Uterus (tissue), 4 donors: ENCODE results near the gene C1orf52. TPM values are rescaled to one million over a fixed set of nuclear protein-coding genes. Genes with fewer than 3 reads are reported as not detected.
A peak's percentile ranks its signal among the peaks of the same experiment; 100 is the strongest.

Experiments used
- DNase-seq, 2 donors: peaks; one replicate each; pipeline ENCODE4 v3.0.0-alpha.2; 2019 to 2020
- H3K27ac ChIP-seq, 2 donors: fragments of 200-600 bp; sonication (generic); 1 replicate in 1 of 2; 2 replicates in 1 of 2; pipeline ENCODE4 v1.5.1; 2016 to 2018
- H3K27me3 ChIP-seq, 2 donors: fragments of 200-600 bp; sonication (generic); one replicate each; pipeline ENCODE4 v1.5.1; 2018 to 2019; ENCODE audit warnings: control low read depth in 1 of 2
- H3K36me3 ChIP-seq, 2 donors: fragments of 200-600 bp; sonication (generic); one replicate each; pipeline ENCODE4 v1.5.1; 2019; ENCODE audit warnings: control low read depth in 1 of 2
- H3K4me1 ChIP-seq, 2 donors: fragments of 200-600 bp; sonication (generic); one replicate each; pipeline ENCODE4 v1.5.1; 2018 to 2019; ENCODE audit warnings: control low read depth in 1 of 2
- H3K4me3 ChIP-seq, 2 donors: fragments of 200-600 bp; sonication (generic); 1 replicate in 1 of 2; 2 replicates in 1 of 2; pipeline ENCODE4 v1.5.1; 2018 to 2019; ENCODE audit warnings: mild to moderate bottlenecking in 1 of 2
- H3K9me3 ChIP-seq, 2 donors: fragments of 200-600 bp; sonication (generic); one replicate each; pipeline ENCODE4 v1.5.1; 2019; ENCODE audit warnings: control low read depth in 1 of 2
- POLR2A ChIP-seq, 2 donors: fragments of 450-650 bp; IDR thresholded peaks; one replicate each; pipeline ENCODE4 v1.6.1; 2016; ENCODE audit warnings: antibody characterized with exemption in 2 of 2, mild to moderate bottlenecking in 1 of 2, moderate library complexity in 1 of 2
- intact Hi-C: fragments of 100-400 bp; cut with DNase I; formaldehyde crosslinking; loops from one replicate; pipeline ENCODE4 v1.15.1; 2023; ENCODE audit warnings: low total_unique reads
- total RNA-seq, 4 donors: library from RNA; depleted of rRNA in 3 of 4; stranded (reverse); fragments of >200 nt in 3 of 4; gene quantifications; one replicate each; pipeline versions ENCODE4 v1.1.0 to v1.2.4, GENCODE V29; 2014 to 2023
- TF ChIP-seq, protein P1 (sequence below), 4 experiments: fragments of 200-600 bp in 2 of 4; fragments of 450-650 bp in 2 of 4; sonication (generic) in 2 of 4; IDR thresholded peaks; one replicate each; pipeline ENCODE4 v1.5.1; 2016 to 2019; ENCODE audit warnings: antibody characterized with exemption in 4 of 4, mild to moderate bottlenecking in 2 of 4, moderate library complexity in 1 of 4
- donor health status: DM: yes; HTN: yes; CAD: no.

The C1orf52 gene
- total RNA-seq = 10 to 100 TPM; 22.3 to 47.6 (median 28.8) TPM

DNA sequence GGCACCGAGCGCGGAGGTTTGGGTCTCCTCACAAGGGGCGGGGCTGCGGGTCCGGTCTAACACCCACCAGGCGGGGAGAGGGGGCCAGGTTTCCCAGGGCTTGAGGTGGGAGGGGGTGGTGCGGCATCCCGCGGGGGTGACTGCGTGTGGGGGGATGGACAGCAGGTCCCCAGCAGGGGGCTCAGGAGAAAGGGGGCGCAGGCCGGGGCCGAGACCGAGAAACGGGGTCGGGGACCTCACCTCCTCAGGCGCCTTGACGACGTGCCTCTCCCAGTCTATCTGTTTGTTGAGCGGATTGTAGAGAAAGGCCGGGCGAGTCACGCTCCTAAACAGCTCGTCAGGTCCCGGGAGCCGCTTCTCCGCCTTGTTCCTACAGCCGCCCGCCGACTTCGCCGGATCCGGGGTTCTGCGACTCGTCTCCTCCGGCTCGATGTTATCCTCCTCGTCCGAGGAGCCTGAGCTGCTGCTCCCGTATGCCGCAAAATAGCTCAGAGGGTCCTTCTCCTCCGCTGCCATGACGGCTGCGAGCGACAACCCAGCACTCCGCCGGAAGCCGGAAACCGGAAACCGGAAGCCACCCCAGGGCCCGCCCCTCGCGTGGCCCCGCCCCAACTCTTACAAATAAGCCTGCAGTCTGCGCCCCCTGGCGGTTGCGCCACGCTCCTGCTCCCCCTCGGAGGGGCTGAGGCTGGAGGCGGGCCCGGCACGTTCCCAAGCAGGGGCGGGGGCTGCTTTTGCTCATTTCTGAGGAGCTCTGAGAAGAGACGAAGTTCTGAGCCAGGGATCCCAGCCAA, at the start of gene C1orf52:
Gene C1orf52, minus strand, starts transcription at position 545 of the 794 bp plus-strand sequence. Its CDS starts 29 bp downstream, at position 516.
- peak within 1 kb of the TSS; percentile 68 to 83 for H3K27ac ChIP-seq

GRCh38 chr1:85308833-85309350, 49.4 kb upstream of the C1orf52 start:
- Histone ChIP-seq H3K4me3 (no peak overlapping the region), H3K27me3 (no peaks in the 10 kb centered on the region), H3K9me3 (no peaks in the 10 kb centered on the region), H3K36me3 (no peaks in the 10 kb centered on the region), H3K4me1 (no peaks in the 10 kb centered on the region), H3K27ac (no peak overlapping the region)
- TF ChIP-seq, protein P1, sequence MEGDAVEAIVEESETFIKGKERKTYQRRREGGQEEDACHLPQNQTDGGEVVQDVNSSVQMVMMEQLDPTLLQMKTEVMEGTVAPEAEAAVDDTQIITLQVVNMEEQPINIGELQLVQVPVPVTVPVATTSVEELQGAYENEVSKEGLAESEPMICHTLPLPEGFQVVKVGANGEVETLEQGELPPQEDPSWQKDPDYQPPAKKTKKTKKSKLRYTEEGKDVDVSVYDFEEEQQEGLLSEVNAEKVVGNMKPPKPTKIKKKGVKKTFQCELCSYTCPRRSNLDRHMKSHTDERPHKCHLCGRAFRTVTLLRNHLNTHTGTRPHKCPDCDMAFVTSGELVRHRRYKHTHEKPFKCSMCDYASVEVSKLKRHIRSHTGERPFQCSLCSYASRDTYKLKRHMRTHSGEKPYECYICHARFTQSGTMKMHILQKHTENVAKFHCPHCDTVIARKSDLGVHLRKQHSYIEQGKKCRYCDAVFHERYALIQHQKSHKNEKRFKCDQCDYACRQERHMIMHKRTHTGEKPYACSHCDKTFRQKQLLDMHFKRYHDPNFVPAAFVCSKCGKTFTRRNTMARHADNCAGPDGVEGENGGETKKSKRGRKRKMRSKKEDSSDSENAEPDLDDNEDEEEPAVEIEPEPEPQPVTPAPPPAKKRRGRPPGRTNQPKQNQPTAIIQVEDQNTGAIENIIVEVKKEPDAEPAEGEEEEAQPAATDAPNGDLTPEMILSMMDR (IDR thresholded peaks at IDR 0.05) = peak in 1 of 4 experiments; percentile 7
- no peak for TF ChIP-seq POLR2A (IDR thresholded peaks at IDR 0.05)
- intact Hi-C loops = loop anchor here (10.0 kb wide), 1 partner anchor 386 kb away; no protein-coding TSS in a partner anchor
- DNase-seq = no peak

More for the DNA sequence above, at the start of gene C1orf52:
- Histone ChIP-seq H3K4me3 (peak within 1 kb of the TSS; percentile 91 to 100), H3K36me3 (no peaks in the 10 kb centered on the region), H3K4me1 (no peaks in the 10 kb centered on the region), H3K9me3 (no peaks in the 10 kb centered on the region), H3K27me3 (no peaks in the 10 kb centered on the region)
- peak; percentile 95 to 97 for DNase-seq
- TF ChIP-seq POLR2A (IDR thresholded peaks at IDR 0.05) = peak; percentile 26 to 66
- TF ChIP-seq, protein P1 (IDR thresholded peaks at IDR 0.05) = peak; percentile 96 to 99 (median 97)
- intact Hi-C loops = loop anchor here (5.0 kb wide), 2 partner anchors 57 to 152 kb away; partner anchors contain the start of gene SYDE2

DNA sequence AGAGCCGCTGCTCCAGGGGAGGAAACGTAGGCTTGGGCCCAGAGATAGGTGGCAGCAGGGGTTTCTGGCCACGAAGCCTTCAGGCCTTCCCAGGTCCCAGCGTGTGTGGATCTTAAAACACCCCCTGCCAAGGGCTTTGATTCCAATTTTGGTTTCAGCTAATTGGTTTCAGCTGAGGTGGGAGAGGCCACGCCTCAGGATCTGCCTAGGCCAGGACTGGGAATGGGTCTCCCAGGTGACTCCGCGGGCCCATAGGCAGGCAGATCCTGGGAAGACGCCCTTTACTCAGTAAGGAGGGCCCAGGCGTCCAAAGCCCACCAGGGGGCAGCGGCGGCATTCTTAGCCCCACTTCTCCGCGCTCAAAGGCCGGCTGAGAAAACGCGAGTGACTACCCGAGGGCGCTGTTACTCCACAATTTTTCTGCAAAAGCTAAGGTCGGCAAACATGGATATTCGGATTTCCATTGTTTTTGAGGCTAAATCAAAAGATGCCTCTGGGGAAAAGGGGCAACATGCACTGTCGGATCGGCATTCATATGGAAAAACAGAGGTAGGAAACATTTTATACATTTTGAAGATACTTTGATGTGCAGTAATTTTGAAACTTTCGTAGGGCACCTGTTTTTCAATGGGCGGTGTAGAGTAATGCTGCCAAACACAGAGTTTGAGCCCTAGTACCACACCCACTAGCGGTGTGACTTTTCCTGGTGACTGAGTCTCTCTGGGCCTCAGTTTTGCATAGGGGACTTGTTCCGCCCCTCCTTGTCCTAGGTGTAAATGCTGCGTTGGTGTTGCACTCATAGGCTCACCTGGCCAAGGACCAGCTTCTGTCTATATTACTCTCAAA, 48.7 kb upstream of the C1orf52 start:
- peak; percentile 88 to 89 for DNase-seq
- Histone ChIP-seq H3K27ac (peak overlapping the region in 1 of 2 donors; percentile 33), H3K27me3 (no peaks in the 10 kb centered on the region), H3K36me3 (no peaks in the 10 kb centered on the region), H3K9me3 (no peaks in the 10 kb centered on the region), H3K4me1 (no peaks in the 10 kb centered on the region), H3K4me3 (no peak overlapping the region)
- TF ChIP-seq, protein P1 (IDR thresholded peaks at IDR 0.05) = peak; percentile 98 to 100 (median 98)
- TF ChIP-seq POLR2A (IDR thresholded peaks at IDR 0.05) = no peak
- intact Hi-C loops = loop anchor here (10.0 kb wide), 1 partner anchor 387 kb away; no protein-coding TSS in a partner anchor

DNA sequence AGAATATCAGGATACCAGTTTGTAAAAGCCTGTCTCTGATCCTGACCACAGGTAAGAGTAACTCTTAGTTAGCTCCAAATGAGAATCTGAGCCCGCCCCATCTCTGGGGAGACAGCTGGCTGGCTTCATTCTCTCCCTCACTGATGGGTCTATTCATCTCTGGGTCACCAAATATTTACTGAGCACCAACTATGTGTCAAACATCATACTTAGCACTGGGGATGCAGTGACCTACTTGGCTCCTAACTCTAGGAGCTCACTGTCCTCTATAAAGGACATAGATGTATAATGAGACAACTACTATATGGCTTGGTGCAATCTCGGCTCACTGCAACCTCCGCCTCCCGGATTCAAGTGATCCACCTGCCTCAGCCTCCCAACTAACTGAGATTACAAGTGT, 46.8 kb upstream of the C1orf52 start:
- H3K27me3 ChIP-seq = no peaks in the 10 kb centered on the region
- no peak overlapping the region for H3K27ac ChIP-seq
- no peaks in the 10 kb centered on the region for H3K4me1 ChIP-seq
- no peaks in the 10 kb centered on the region for H3K9me3 ChIP-seq
- intact Hi-C loops = loop anchor here (10.0 kb wide), 1 partner anchor 389 kb away; no protein-coding TSS in a partner anchor
- H3K36me3 ChIP-seq = no peaks in the 10 kb centered on the region
- DNase-seq = no peak
- no peak overlapping the region for H3K4me3 ChIP-seq
- TF ChIP-seq POLR2A (IDR thresholded peaks at IDR 0.05) = no peak
- TF ChIP-seq, protein P1 (IDR thresholded peaks at IDR 0.05) = no peak
